HL-60 (cell line): ENCODE measurements around the gene POU5F1.

Source experiments
- DNase-seq, 2 experiments: peaks; one replicate each; pipeline ENCODE4 v3.0.0-alpha.2; 2010 to 2020; ENCODE audit warnings: low read depth in 1 of 2, low spot score in 1 of 2
- H3K27ac ChIP-seq: fragments of 250-450 bp; sonication (Bioruptor Pico); replicated peaks from 2 replicates; pipeline ENCODE4 v1.5.1; 2020; ENCODE audit warnings: mild to moderate bottlenecking, moderate library complexity
- H3K27me3 ChIP-seq: fragments of 250-450 bp; sonication (Bioruptor Pico); 2 replicates; pipeline ENCODE4 v1.5.1; 2021; ENCODE audit warnings: mild to moderate bottlenecking, moderate library complexity; ENCODE audit not compliant: insufficient read depth, poor library complexity, severe bottlenecking
- H3K4me3 ChIP-seq: replicated peaks from 2 replicates; pipeline ENCODE4 v1.5.1; 2011; ENCODE audit warnings: mild to moderate bottlenecking, control low read depth, low read length; ENCODE audit not compliant: insufficient read depth
- GABPA ChIP-seq: IDR thresholded peaks from 2 replicates; pipeline ENCODE4 v1.6.1; 2012; ENCODE audit warnings: low read depth
- POLR2AphosphoS5 ChIP-seq: IDR thresholded peaks from 2 replicates; pipeline ENCODE4 v1.6.1; 2012; ENCODE audit warnings: low read depth
- SPI1 ChIP-seq: IDR thresholded peaks from 2 replicates; pipeline ENCODE4 v1.6.1; 2012; ENCODE audit warnings: low read depth, mild to moderate bottlenecking, borderline replicate concordance
- TF ChIP-seq, protein P1 (sequence below): IDR thresholded peaks from 2 replicates; pipeline ENCODE4 v1.6.1; 2012; ENCODE audit warnings: low read depth; ENCODE audit not compliant: insufficient replicate concordance
- TF ChIP-seq, protein P2 (sequence below): IDR thresholded peaks from one replicate; pipeline ENCODE4 v1.5.1; 2011; ENCODE audit warnings: low read length, control low read depth, inconsistent platforms; ENCODE audit not compliant: insufficient read depth

The POU5F1 gene

GRCh38 chr6:31158140-31158862 is 12.2 kb downstream of the POU5F1 start, which contains the start of gene TCF19:
TSS of gene TCF19 (plus strand) at chr6:31158589. CDS start at chr6:31159470, 881 bp downstream.
- DNase-seq, result peak; percentile 95 to 99
- TF ChIP-seq GABPA (no peak), SPI1 (no peak), POLR2AphosphoS5 (no peak)
- TF ChIP-seq, protein P1, sequence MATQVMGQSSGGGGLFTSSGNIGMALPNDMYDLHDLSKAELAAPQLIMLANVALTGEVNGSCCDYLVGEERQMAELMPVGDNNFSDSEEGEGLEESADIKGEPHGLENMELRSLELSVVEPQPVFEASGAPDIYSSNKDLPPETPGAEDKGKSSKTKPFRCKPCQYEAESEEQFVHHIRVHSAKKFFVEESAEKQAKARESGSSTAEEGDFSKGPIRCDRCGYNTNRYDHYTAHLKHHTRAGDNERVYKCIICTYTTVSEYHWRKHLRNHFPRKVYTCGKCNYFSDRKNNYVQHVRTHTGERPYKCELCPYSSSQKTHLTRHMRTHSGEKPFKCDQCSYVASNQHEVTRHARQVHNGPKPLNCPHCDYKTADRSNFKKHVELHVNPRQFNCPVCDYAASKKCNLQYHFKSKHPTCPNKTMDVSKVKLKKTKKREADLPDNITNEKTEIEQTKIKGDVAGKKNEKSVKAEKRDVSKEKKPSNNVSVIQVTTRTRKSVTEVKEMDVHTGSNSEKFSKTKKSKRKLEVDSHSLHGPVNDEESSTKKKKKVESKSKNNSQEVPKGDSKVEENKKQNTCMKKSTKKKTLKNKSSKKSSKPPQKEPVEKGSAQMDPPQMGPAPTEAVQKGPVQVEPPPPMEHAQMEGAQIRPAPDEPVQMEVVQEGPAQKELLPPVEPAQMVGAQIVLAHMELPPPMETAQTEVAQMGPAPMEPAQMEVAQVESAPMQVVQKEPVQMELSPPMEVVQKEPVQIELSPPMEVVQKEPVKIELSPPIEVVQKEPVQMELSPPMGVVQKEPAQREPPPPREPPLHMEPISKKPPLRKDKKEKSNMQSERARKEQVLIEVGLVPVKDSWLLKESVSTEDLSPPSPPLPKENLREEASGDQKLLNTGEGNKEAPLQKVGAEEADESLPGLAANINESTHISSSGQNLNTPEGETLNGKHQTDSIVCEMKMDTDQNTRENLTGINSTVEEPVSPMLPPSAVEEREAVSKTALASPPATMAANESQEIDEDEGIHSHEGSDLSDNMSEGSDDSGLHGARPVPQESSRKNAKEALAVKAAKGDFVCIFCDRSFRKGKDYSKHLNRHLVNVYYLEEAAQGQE, result no peak
- TF ChIP-seq, protein P2, sequence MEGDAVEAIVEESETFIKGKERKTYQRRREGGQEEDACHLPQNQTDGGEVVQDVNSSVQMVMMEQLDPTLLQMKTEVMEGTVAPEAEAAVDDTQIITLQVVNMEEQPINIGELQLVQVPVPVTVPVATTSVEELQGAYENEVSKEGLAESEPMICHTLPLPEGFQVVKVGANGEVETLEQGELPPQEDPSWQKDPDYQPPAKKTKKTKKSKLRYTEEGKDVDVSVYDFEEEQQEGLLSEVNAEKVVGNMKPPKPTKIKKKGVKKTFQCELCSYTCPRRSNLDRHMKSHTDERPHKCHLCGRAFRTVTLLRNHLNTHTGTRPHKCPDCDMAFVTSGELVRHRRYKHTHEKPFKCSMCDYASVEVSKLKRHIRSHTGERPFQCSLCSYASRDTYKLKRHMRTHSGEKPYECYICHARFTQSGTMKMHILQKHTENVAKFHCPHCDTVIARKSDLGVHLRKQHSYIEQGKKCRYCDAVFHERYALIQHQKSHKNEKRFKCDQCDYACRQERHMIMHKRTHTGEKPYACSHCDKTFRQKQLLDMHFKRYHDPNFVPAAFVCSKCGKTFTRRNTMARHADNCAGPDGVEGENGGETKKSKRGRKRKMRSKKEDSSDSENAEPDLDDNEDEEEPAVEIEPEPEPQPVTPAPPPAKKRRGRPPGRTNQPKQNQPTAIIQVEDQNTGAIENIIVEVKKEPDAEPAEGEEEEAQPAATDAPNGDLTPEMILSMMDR, result no peak
- peak within 1 kb of the TSS; percentile 72 for H3K27ac ChIP-seq
- H3K27me3 ChIP-seq, result no peaks in the 10 kb centered on the region
- peak within 1 kb of the TSS; percentile 88 for H3K4me3 ChIP-seq

DNA sequence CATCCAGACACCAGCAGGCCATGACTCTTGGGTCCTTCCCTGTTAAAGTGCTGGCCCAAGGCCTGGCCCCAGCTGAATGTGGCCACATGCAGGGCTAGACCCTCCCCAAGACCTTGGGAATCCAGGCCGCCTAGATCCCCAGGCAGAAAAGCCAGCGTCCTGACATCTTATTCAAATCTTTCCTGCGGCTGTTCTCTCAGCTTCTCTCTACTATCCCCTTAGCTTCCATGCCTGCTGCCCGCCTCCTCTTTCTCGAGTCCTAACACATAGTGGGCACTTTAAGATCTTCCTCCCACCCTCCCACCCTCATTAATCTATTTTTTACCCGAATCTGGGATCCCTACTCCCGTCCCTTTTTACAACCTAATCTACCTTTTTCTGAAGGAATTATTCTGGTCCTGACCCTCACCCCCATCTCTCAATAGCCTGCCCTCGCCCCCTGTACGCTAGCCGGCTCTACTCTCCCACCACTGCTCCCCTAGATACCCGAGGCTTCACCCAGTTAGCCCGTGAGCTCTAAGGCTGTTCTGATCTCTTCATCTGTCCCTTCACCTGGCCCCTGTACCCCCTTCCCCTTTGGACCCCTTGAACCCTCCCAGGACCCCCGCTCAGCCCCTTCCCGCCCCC is 12.9 kb downstream of the POU5F1 start, which contains the start of gene CCHCR1:
Gene CCHCR1, minus strand, starts transcription at position 290 of the 627 bp plus-strand sequence. Its CDS starts 202 bp downstream, at position 88.
- DNase-seq, result no peak
- H3K27me3 ChIP-seq, result no peaks in the 10 kb centered on the region
- H3K4me3 ChIP-seq, result peak within 1 kb of the TSS; percentile 88
- TF ChIP-seq SPI1, result no peak
- no peak for TF ChIP-seq POLR2AphosphoS5
- TF ChIP-seq, protein P2, result no peak
- TF ChIP-seq, protein P1, result no peak
- TF ChIP-seq GABPA, result no peak
- H3K27ac ChIP-seq, result peak within 1 kb of the TSS; percentile 72

- H3K4me3 ChIP-seq, result no peak overlapping the region
- TF ChIP-seq, protein P1, result no peak
- TF ChIP-seq, protein P2, result no peak
- TF ChIP-seq GABPA (no peak), SPI1 (no peak), POLR2AphosphoS5 (no peak)
- no peak for DNase-seq
- H3K27ac ChIP-seq, result no peak overlapping the region
- H3K27me3 ChIP-seq, result no peaks in the 10 kb centered on the region
These were observed 13.8 kb downstream of the POU5F1 start for GRCh38 chr6:31156641-31157040.
